ENCODE data around the gene RCOR2. TPM values are rescaled to one million over a fixed set of nuclear protein-coding genes. Genes with fewer than 3 reads are reported as not detected.

Gene RCOR2
- total RNA-seq, 6 experiments from 2014 or later: 0.15 TPM; not detected in 5

DNA sequence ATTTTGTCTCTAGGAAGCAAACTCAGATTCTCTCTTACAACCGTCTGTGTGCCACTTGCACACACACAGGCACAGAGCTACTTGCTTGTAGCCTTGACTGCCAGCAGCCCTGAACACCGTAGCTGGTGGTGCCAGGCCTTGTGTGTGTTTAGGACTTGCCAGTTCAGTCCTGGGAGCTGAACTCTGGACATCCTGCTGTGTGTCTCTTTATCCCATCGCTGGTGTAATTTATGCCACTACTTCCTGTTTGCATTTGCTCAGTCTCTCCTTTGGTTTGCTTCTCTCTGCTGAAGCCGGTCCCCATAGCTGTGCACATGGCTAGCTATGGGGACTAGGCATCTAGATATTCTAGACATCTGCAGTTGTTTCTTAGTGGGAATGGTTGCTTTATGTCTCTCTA, 54.0 kb downstream of the RCOR2 start:
- Histone ChIP-seq H3K9me3 (no peaks in the 10 kb centered on the region), H3K27me3 (no peaks in the 10 kb centered on the region), H3K4me3 (no peak overlapping the region), H3K27ac (peak overlapping the region in 1 of 3 donors; percentile 40), H3K36me3 (no peaks in the 10 kb centered on the region), H3K4me1 (peaks cover 0 to 47% (median 13%) of the 10 kb centered on the region in 4 donors)
- peak; percentile 92 to 97 (median 94) for ATAC-seq
- TF ChIP-seq POLR2A (IDR thresholded peaks at IDR 0.05) (peak; percentile 30), CTCF (IDR thresholded peaks at IDR 0.05) (no peak)
- peak; percentile 68 to 86 (median 82) for DNase-seq
- intact Hi-C loops (cut with DNase I): no loop called here
- WGBS (ENCODE audit: insufficient coverage, low coverage, low lambda C conversion rate, missing lambda C conversion rate): 9% methylated on average over 4 of the region's 4 CpGs

Small RNA genes within 50 kb of the gene (small RNA-seq; reads per million reads assigned to genes)
- 0 reads per million in 2 experiments for gene RNU6-1306P

Other genes starting within 250 kb of the RCOR2 start
- 10 to 100 TPM; 29.9 to 37.6 (median 32.4) TPM for gene ATL3, start 245.8 kb downstream of the RCOR2 start, total RNA-seq
- 10 to 100 TPM; 47.3 to 70.5 (median 52.9) TPM for gene RTN3, start 235.7 kb downstream of the RCOR2 start, total RNA-seq
- 10 to 100 TPM in 1 of 6 experiments, 1 to 10 TPM in 5; 4.8 to 10.7 (median 6.6) TPM for gene ZFTA, start 148.4 kb downstream of the RCOR2 start, total RNA-seq
- 1 to 10 TPM; 2.2 to 5.0 (median 2.7) TPM for gene SPINDOC, start 103.7 kb downstream of the RCOR2 start, total RNA-seq
- 10 to 100 TPM; 10.6 to 14.8 (median 12.2) TPM for gene MARK2, start 78.1 kb downstream of the RCOR2 start, total RNA-seq
- gene NAA40, start 21.8 kb upstream of the RCOR2 start, total RNA-seq: 1 to 10 TPM; 3.6 to 7.5 (median 4.6) TPM
- 100 to 1,000 TPM; 144 to 385 (median 177) TPM for gene COX8A, start 57.5 kb upstream of the RCOR2 start, total RNA-seq
- gene OTUB1, start 69.3 kb upstream of the RCOR2 start, total RNA-seq: 10 to 100 TPM; 23.2 to 35.3 (median 24.7) TPM
- under 1 TPM in 1 of 6 experiments, not detected in 5; 0.12 TPM for gene FLRT1, start 118.8 kb upstream of the RCOR2 start, total RNA-seq
- 100 to 1,000 TPM in 1 of 6 experiments, 10 to 100 TPM in 5; 12.3 to 219 (median 27.8) TPM for gene MACROD1, start 248.9 kb upstream of the RCOR2 start, total RNA-seq

Measured in right lobe of liver (tissue), 6 donors.